Kidney (tissue), 14 donors: Measurements from ENCODE around the gene TPRN. TPM values are rescaled to one million over a fixed set of nuclear protein-coding genes. Genes with fewer than 3 reads are reported as not detected.
A peak's percentile ranks its signal among the peaks of the same experiment; 100 is the strongest.

ENCODE experiments used
- DNase-seq, 5 donors: peaks; one replicate each; pipeline ENCODE4 v3.0.0-alpha.2; 2013 to 2020
- FAIRE-seq: peaks from 2 replicates; lab custom pipeline; 2012; peaks lifted over from hg19 to GRCh38; lab: Jason Lieb, UNC
- H3K27ac ChIP-seq, 2 donors: one replicate each; pipeline ENCODE4 v1.7.0; 2013; ENCODE audit warnings: low read depth in 2 of 2, low read length in 2 of 2, inconsistent platforms in 1 of 2
- H3K27me3 ChIP-seq: one replicate; pipeline ENCODE4 v1.7.1; 2013; ENCODE audit warnings: low read length, inconsistent platforms; ENCODE audit not compliant: control insufficient read depth, insufficient read depth
- H3K36me3 ChIP-seq, 3 donors: one replicate each; pipeline versions ENCODE4 v1.7.0 to v1.7.1; 2013; ENCODE audit warnings: low read length in 3 of 3, control low read depth in 1 of 3, inconsistent platforms in 1 of 3; ENCODE audit not compliant: insufficient read depth in 3 of 3, control insufficient read depth in 2 of 3
- H3K4me1 ChIP-seq, 3 donors: one replicate each; pipeline versions ENCODE4 v1.7.0 to v1.7.1; 2013; ENCODE audit warnings: low read length in 3 of 3, inconsistent platforms in 1 of 3, low read depth in 1 of 3; ENCODE audit not compliant: control insufficient read depth in 2 of 3, insufficient read depth in 2 of 3
- H3K4me3 ChIP-seq, 3 donors: one replicate each; pipeline versions ENCODE4 v1.7.0 to v1.8.1; 2013; ENCODE audit warnings: low read length in 3 of 3, control low read depth in 1 of 3, inconsistent platforms in 1 of 3
- H3K9ac ChIP-seq, 3 donors: one replicate each; pipeline versions ENCODE4 v1.7.0 to v1.7.1; 2013; ENCODE audit warnings: low read length in 3 of 3, control low read depth in 1 of 3, inconsistent platforms in 1 of 3
- H3K9me3 ChIP-seq, 3 donors: one replicate each; pipeline versions ENCODE4 v1.7.0 to v1.7.1; 2013; ENCODE audit warnings: low read length in 3 of 3, control low read depth in 1 of 3, inconsistent platforms in 1 of 3; ENCODE audit not compliant: control insufficient read depth in 2 of 3, insufficient read depth in 1 of 3
- CTCF ChIP-seq: IDR thresholded peaks from 3 replicates; pipeline ENCODE4 v1.5.1; 2012; ENCODE audit warnings: mild to moderate bottlenecking, moderate library complexity, borderline replicate concordance; ENCODE audit not compliant: insufficient read depth; ENCODE audit errors: extremely low read depth
- intact Hi-C: fragments of 100-400 bp; cut with DNase I; formaldehyde crosslinking; loops from one replicate; pipeline ENCODE4 v1.11.1; 2022
- polyA plus RNA-seq: library from polyadenylated mRNA; stranded (reverse); fragments of 350-450 nt; fragmentation: Illumina TruSeq; extraction: RNeasy Lipid Tissue Mini Kit (QIAGEN cat#74804); gene quantifications from one replicate; pipeline ENCODE4 v1.2.3, GENCODE V29; 2014; ENCODE audit warnings: low read depth, low replicate concordance; ENCODE audit not compliant: insufficient read depth
- total RNA-seq: library from RNA; stranded (reverse); fragmentation: NEBNext Ultra II Directional; extraction: Animal tissue kit (Norgen Biotek cat#: 25700); gene quantifications from one replicate; pipeline ENCODE4 v1.2.1, GENCODE V29; 2021
- donor health status: control.
- donor health status: control.
- donor health status: control.
- donor health status: control.
- donor health status: control.
- donor health status: DM: yes; HTN: yes; CAD: no.
- donor health status: Normal renal cell carcinoma (clear cell type).

Gene TPRN
- total and polyA plus RNA-seq, 2 donors from 2014 or later: 47.2 to 49.5 TPM

GRCh38 chr9:137237759-137238726 is 37.5 kb upstream of the TPRN start:
- Histone ChIP-seq H3K4me1 (peaks cover 0 to 18% (median 11%) of the 10 kb centered on the region in 3 donors), H3K9ac (no peak overlapping the region), H3K9me3 (no peaks in the 10 kb centered on the region), H3K27ac (no peak overlapping the region), H3K36me3 (peaks cover 0 to 7% (median 6%) of the 10 kb centered on the region in 3 donors), H3K27me3 (no peaks in the 10 kb centered on the region), H3K4me3 (no peak overlapping the region)
- DNase-seq (peak in 1 of 5 donors; percentile 65), FAIRE-seq (no peak)
- intact Hi-C loops: loop anchor here (10.0 kb wide), 1 partner anchor 123 kb away; the partner anchor contains the start of gene DPP7
- no peak for TF ChIP-seq CTCF

GRCh38 chr9:137236936-137237421 is 36.4 kb upstream of the TPRN start:
- FAIRE-seq (no peak), DNase-seq (peak in 4 of 5 donors; percentile 52 to 79 (median 58))
- Histone ChIP-seq H3K36me3 (no peaks in the 10 kb centered on the region), H3K9ac (no peak overlapping the region), H3K27me3 (no peaks in the 10 kb centered on the region), H3K9me3 (no peaks in the 10 kb centered on the region), H3K4me1 (peaks cover 0 to 8% (median 4%) of the 10 kb centered on the region in 3 donors), H3K4me3 (no peak overlapping the region), H3K27ac (no peak overlapping the region)
- intact Hi-C loops: loop anchor here (10.0 kb wide), 1 partner anchor 122 kb away; the partner anchor contains the start of gene DPP7
- no peak for TF ChIP-seq CTCF

GRCh38 chr9:137236238-137236935 is 35.8 kb upstream of the TPRN start:
- H3K27ac ChIP-seq: peak overlapping the region in 1 of 2 donors; percentile 7

More at GRCh38 chr9:137236238-137236935, 35.8 kb upstream of the TPRN start:
- peak; percentile 99 for TF ChIP-seq CTCF
- no peak for FAIRE-seq
- intact Hi-C loops: loop anchor here (10.0 kb wide), 1 partner anchor 122 kb away; the partner anchor contains the start of gene DPP7
- peak; percentile 92 to 95 (median 93) for DNase-seq
- H3K9me3 ChIP-seq: no peaks in the 10 kb centered on the region
- peaks cover 0 to 8% (median 4%) of the 10 kb centered on the region in 3 donors for H3K4me1 ChIP-seq
- H3K36me3 ChIP-seq: no peaks in the 10 kb centered on the region
- no peak overlapping the region for H3K9ac ChIP-seq
- no peaks in the 10 kb centered on the region for H3K27me3 ChIP-seq
- H3K4me3 ChIP-seq: no peak overlapping the region
